PC-3 (cell line): ENCODE results near the gene UBAC2.

Experiments
- CTCF ChIP-seq: fragments of 300-600 bp; sonication (generic); conservative IDR thresholded peaks from 2 replicates; pipeline ENCODE4 v1.5.1; 2017; ENCODE audit warnings: antibody characterized with exemption, low read depth, mild to moderate bottlenecking, low read length
- EZH2phosphoT487 ChIP-seq: fragments of 300-600 bp; sonication (generic); IDR thresholded peaks from 2 replicates; pipeline ENCODE4 v1.6.1; 2018; ENCODE audit warnings: mild to moderate bottlenecking, antibody characterized with exemption, low read length, borderline replicate concordance

GRCh38 chr13:99287551-99287950 lies 86.9 kb downstream of the UBAC2 start:
- TF ChIP-seq CTCF (no peak), EZH2phosphoT487 (no peak)
